A673 (cell line): ENCODE results near the gene CCDC102A.

Experiments used
- EZH2 ChIP-seq: fragments of 200-600 bp; sonication (generic); IDR thresholded peaks from 2 replicates; pipeline ENCODE4 v1.6.1; 2017; ENCODE audit warnings: borderline replicate concordance, low read depth, mild to moderate bottlenecking, mixed read lengths, antibody characterized with exemption, low read length; ENCODE audit not compliant: poor library complexity, severe bottlenecking
- TF ChIP-seq, protein P1 (sequence below): fragments of 300-800, 200-600 bp; sonication (generic); conservative IDR thresholded peaks from 2 replicates; pipeline ENCODE4 v1.5.1; 2017; ENCODE audit warnings: low read depth, mild to moderate bottlenecking, antibody characterized with exemption, low read length, moderate library complexity, mixed read lengths

DNA sequence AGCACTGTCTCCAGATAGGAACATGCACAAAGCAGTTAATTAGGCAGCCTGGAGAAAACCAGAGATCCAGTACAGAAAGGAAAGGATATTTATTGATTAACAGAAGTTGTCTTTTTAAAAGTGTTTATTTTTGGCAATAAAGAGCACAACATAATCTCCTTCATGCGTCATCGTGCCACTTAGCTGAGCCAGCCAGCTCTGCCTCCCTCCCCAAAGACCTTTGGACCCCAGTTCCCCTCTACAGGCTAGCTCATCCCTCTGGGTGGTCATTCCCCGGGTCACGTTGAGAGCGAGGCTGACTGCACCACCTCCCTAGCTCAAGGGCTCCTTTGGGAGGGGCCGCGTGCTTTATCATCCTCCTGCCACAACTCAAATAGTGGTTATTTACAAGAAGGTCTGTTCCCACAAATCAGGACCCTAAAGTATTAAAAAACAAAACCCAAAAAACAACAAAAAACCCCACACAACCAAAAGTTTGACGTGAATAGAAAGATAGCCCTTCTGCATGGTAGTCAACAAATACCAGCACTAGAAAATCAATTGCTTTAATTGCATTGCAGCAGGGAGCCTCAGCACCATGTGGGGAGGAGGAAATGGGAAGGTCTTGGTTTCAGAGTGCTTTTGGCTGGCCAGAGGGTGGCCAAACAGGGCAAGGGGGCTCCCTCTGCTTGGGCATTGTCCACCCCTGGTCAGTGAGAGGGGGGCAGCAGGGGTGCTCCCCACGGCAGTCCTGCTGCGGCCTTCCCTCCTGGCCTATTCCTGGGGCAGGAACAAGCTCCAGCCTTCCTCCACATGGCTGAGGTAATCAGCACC, 64.3 kb downstream of the CCDC102A start:
- TF ChIP-seq, protein P1, sequence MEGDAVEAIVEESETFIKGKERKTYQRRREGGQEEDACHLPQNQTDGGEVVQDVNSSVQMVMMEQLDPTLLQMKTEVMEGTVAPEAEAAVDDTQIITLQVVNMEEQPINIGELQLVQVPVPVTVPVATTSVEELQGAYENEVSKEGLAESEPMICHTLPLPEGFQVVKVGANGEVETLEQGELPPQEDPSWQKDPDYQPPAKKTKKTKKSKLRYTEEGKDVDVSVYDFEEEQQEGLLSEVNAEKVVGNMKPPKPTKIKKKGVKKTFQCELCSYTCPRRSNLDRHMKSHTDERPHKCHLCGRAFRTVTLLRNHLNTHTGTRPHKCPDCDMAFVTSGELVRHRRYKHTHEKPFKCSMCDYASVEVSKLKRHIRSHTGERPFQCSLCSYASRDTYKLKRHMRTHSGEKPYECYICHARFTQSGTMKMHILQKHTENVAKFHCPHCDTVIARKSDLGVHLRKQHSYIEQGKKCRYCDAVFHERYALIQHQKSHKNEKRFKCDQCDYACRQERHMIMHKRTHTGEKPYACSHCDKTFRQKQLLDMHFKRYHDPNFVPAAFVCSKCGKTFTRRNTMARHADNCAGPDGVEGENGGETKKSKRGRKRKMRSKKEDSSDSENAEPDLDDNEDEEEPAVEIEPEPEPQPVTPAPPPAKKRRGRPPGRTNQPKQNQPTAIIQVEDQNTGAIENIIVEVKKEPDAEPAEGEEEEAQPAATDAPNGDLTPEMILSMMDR: no peak
- no peak for TF ChIP-seq EZH2
